Measurements from ENCODE around the gene IL11. TPM values are rescaled to one million over a fixed set of nuclear protein-coding genes. Genes with fewer than 3 reads are reported as not detected.
"Not testable (repeated sequence)": the region's sequence is repeated elsewhere in the genome, so short reads cannot be mapped to it uniquely, and the experiment has no call there.

IL11 gene
- polyA plus RNA-seq, 3 donors, result not detected

GRCh38 chr19:55328774-55329318, 41.4 kb downstream of the IL11 start:
- peaks cover 12% of the 10 kb centered on the region for H3K79me2 ChIP-seq (ENCODE audit: insufficient read depth, low read length)
- 80% methylated on average over 1 of the region's 4 CpGs for WGBS (ENCODE audit: insufficient coverage)
- H3K27me3 ChIP-seq (ENCODE audit: control insufficient read depth in 2 of 2, insufficient read depth in 2 of 2, low read length in 2 of 2); H3K27ac ChIP-seq (ENCODE audit: low read depth in 1 of 2, low read length in 2 of 2); H2AFZ ChIP-seq (ENCODE audit: insufficient read depth, low read depth, low read length, poor library complexity, severe bottlenecking); H3K9ac ChIP-seq (ENCODE audit: insufficient read depth, low read length, poor library complexity, severe bottlenecking); H3K36me3 ChIP-seq (replicated peaks in 1 of 2; ENCODE audit: control insufficient read depth in 1 of 2, insufficient read depth in 2 of 2, low read length in 2 of 2); H3K4me3 Mint-ChIP-seq; H3K9me3 ChIP-seq (replicated peaks in 1 of 2; ENCODE audit: control insufficient read depth in 1 of 2, insufficient read depth in 1 of 2, low read length in 2 of 2); H3K9me3 Mint-ChIP-seq; intact Hi-C loops (cut with micrococcal nuclease); H3K4me3 ChIP-seq (replicated peaks in 1 of 3; ENCODE audit: low read depth in 2 of 3, low read length in 3 of 3); H3K27me3 Mint-ChIP-seq (ENCODE audit: low read depth in 3 of 3); H4K20me1 ChIP-seq (ENCODE audit: insufficient read depth, low read length); H3K4me2 ChIP-seq (replicated peaks; ENCODE audit: extremely low read depth, low read length, poor library complexity, severe bottlenecking); H3K36me3 Mint-ChIP-seq: not testable (repeated sequence)
- peak overlapping the region in 3 of 7 donors; percentile 21 to 72 (median 70) for H3K27ac Mint-ChIP-seq
- DNase-seq, result peak in 1 of 3 donors; percentile 52
- peaks cover 66% of the 10 kb centered on the region for H3K4me1 Mint-ChIP-seq
- H3K4me1 ChIP-seq (ENCODE audit: control insufficient read depth in 1 of 2, insufficient read depth in 2 of 2, low read length in 2 of 2), result peaks cover 66 to 80% of the 10 kb centered on the region in 2 donors

- H3K27me3 ChIP-seq (ENCODE audit: control insufficient read depth in 2 of 2, insufficient read depth in 2 of 2, low read length in 2 of 2), result no peaks in the 10 kb centered on the region
- peak; percentile 48 to 71 (median 71) for DNase-seq
- H3K9ac ChIP-seq (ENCODE audit: insufficient read depth, low read length, poor library complexity, severe bottlenecking), result peak within 1 kb of the TSS; percentile 67
- 4% methylated on average over 4 of the region's 14 CpGs for WGBS (ENCODE audit: insufficient coverage)
- peaks cover 4 to 10% of the 10 kb centered on the region in 2 donors for H3K36me3 ChIP-seq (replicated peaks in 1 of 2; ENCODE audit: control insufficient read depth in 1 of 2, insufficient read depth in 2 of 2, low read length in 2 of 2)
- peaks cover 72 to 86% of the 10 kb centered on the region in 2 donors for H3K4me1 ChIP-seq (ENCODE audit: control insufficient read depth in 1 of 2, insufficient read depth in 2 of 2, low read length in 2 of 2)
- peak within 1 kb of the TSS; percentile 78 for H3K4me2 ChIP-seq (replicated peaks; ENCODE audit: extremely low read depth, low read length, poor library complexity, severe bottlenecking)
- H3K27ac Mint-ChIP-seq, result peak within 1 kb of the TSS; percentile 96 to 99 (median 98)
- TF ChIP-seq CTCF (IDR thresholded peaks at IDR 0.05), result no peak
- peak within 1 kb of the TSS; percentile 44 to 79 (median 77) for H3K4me3 ChIP-seq (replicated peaks in 1 of 3; ENCODE audit: low read depth in 2 of 3, low read length in 3 of 3)
- intact Hi-C loops (cut with micrococcal nuclease), result loop anchor here in 1 of 2 donors (2.0 kb wide), 1 partner anchor 14 kb away; the partner anchor contains the start of gene KMT5C
- H3K4me1 Mint-ChIP-seq, result peaks cover 70% of the 10 kb centered on the region
- H3K27me3 Mint-ChIP-seq (ENCODE audit: low read depth in 3 of 3), result peaks cover 0 to 1% (median 1%) of the 10 kb centered on the region in 3 donors
- H3K79me2 ChIP-seq (ENCODE audit: insufficient read depth, low read length), result peaks cover 41% of the 10 kb centered on the region
- peak within 1 kb of the TSS; percentile 35 for H2AFZ ChIP-seq (ENCODE audit: insufficient read depth, low read depth, low read length, poor library complexity, severe bottlenecking)
- H3K27ac ChIP-seq (ENCODE audit: low read depth in 1 of 2, low read length in 2 of 2), result peak within 1 kb of the TSS; percentile 85 to 93
- H4K20me1 ChIP-seq (ENCODE audit: insufficient read depth, low read length), result peaks cover 28% of the 10 kb centered on the region
- H3K36me3 Mint-ChIP-seq, result peaks cover 12 to 26% of the 10 kb centered on the region in 2 donors
- peak within 1 kb of the TSS; percentile 89 to 97 for H3K4me3 Mint-ChIP-seq
- H3K9me3 ChIP-seq (replicated peaks in 1 of 2; ENCODE audit: control insufficient read depth in 1 of 2, insufficient read depth in 1 of 2, low read length in 2 of 2), result no peaks in the 10 kb centered on the region
- peaks cover 0 to 2% (median 0%) of the 10 kb centered on the region in 7 donors for H3K9me3 Mint-ChIP-seq
Observed at GRCh38 chr19:55325172-55325571, 45.1 kb downstream of the IL11 start, which contains the start of gene TMEM150B. TSS of gene TMEM150B (minus strand) at chr19:55325341. CDS start at chr19:55321036, 4,305 bp downstream.
